ENCODE data around the gene PA2G4.

PA2G4 gene

DNA sequence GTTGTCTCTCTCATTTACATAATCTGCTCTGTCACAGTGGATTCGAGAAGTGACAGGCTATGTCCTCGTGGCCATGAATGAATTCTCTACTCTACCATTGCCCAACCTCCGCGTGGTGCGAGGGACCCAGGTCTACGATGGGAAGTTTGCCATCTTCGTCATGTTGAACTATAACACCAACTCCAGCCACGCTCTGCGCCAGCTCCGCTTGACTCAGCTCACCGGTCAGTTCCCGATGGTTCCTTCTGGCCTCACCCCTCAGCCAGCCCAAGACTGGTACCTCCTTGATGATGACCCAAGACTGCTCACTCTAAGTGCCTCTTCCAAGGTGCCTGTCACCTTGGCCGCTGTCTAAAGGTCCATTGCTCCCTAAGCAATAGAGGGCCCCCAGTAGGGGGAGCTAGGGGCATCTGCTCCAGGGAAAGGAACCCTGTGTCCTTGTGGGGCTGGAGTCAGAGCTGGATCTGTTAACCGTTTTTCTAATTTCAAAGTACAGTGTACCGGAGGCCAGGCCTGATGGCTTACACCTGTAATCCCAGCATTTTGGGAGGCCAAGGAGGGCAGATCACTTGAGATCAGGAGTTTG lies 19.3 kb upstream of the PA2G4 start:
- Mint-ChIP-seq H3K4me3 (no peak overlapping the region), H3K27ac (no peak overlapping the region), H3K9me3 (ENCODE audit: low read depth) (no peaks in the 10 kb centered on the region), H3K27me3 (no peaks in the 10 kb centered on the region), H3K36me3 (no peaks in the 10 kb centered on the region), H3K4me1 (ENCODE audit: low read depth) (peaks cover 3% of the 10 kb centered on the region)

DNA sequence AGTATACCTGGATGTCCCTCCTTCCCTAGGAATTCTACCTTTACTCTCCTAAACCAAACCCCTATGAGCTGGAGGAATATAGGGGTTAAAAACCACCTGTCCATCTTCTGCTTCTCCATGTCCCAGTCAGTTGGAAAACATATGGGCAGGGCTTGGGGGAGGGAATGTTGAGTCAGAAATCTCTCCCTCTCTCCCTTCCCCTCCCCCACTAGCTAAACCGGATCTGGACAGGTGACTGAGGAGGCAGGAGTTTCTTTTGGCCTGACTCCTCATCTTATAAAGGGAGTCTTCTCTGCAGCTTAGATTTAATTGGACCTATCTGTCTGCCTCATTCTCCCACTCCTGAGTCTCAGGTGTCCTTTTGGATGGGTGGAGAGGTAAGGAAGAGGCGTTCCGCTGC lies 18.3 kb upstream of the PA2G4 start:
- Mint-ChIP-seq H3K4me1 (ENCODE audit: low read depth) (no peaks in the 10 kb centered on the region), H3K4me3 (no peak overlapping the region), H3K9me3 (ENCODE audit: low read depth) (no peaks in the 10 kb centered on the region), H3K36me3 (no peaks in the 10 kb centered on the region), H3K27ac (no peak overlapping the region), H3K27me3 (no peaks in the 10 kb centered on the region)

DNA sequence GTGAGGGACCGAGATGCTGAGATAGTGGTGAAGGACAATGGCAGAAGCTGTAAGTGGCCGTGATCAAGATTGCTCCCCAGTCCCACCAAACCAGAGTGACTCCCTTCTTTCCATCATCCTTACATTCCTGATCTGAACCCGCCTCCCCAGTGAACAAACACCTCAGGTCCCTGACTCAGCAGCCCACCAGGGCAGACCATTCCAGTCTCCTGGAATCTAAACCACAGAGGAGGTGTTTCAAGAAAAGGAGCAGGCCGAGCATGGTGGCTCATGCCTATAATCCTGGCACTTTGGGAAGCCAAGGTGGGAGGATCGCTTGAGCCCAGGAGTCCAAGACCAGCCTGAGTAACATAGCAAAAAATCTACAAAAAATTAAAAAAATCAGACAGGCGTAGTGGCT lies 17.8 kb upstream of the PA2G4 start:
- Mint-ChIP-seq H3K27me3 (no peaks in the 10 kb centered on the region), H3K4me1 (ENCODE audit: low read depth) (no peaks in the 10 kb centered on the region), H3K27ac (no peak overlapping the region), H3K4me3 (no peak overlapping the region), H3K36me3 (no peaks in the 10 kb centered on the region), H3K9me3 (ENCODE audit: low read depth) (no peaks in the 10 kb centered on the region)

DNA sequence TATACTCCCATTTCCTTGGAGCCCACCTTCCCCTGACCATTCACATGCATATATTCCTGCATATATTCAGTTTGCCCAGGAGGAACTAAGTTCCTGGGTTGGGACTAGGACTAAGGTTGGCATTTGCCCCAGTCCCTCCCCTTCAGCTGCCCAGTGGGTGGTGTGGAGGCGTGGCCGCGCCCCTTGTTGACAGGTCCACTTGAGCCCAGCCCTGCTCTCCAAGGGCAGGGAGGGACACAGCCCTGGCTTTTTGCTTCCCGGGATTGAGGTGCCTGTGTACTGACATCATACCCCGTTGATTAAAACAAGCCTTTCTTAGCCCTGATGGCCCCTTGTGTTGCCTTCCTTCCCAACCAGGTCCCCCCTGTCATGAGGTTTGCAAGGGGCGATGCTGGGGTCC lies 17.1 kb upstream of the PA2G4 start:
- Mint-ChIP-seq H3K9me3 (ENCODE audit: low read depth) (no peaks in the 10 kb centered on the region), H3K27me3 (no peaks in the 10 kb centered on the region), H3K36me3 (no peaks in the 10 kb centered on the region), H3K4me1 (ENCODE audit: low read depth) (no peaks in the 10 kb centered on the region), H3K27ac (no peak overlapping the region), H3K4me3 (no peak overlapping the region)

DNA sequence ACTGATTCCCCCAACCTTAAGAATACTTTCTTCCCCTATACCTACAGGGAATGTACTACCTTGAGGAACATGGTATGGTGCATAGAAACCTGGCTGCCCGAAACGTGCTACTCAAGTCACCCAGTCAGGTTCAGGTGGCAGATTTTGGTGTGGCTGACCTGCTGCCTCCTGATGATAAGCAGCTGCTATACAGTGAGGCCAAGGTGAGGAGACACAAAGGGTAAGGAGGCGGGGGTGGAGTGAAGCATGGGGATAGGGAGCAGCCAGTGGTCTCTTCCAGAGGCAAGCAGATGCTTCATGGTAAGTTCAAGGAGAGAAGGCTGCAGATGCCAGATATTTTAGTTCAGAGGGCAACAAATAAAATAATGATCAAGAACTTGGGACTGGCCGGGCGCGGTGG lies 6.6 kb upstream of the PA2G4 start:
- peaks cover 23% of the 10 kb centered on the region for H3K4me1 Mint-ChIP-seq (ENCODE audit: low read depth)
- peaks cover 2% of the 10 kb centered on the region for H3K36me3 Mint-ChIP-seq
- no peaks in the 10 kb centered on the region for H3K27me3 Mint-ChIP-seq
- no peak overlapping the region for H3K27ac Mint-ChIP-seq
- no peaks in the 10 kb centered on the region for H3K9me3 Mint-ChIP-seq (ENCODE audit: low read depth)
- H3K4me3 Mint-ChIP-seq, result no peak overlapping the region

DNA sequence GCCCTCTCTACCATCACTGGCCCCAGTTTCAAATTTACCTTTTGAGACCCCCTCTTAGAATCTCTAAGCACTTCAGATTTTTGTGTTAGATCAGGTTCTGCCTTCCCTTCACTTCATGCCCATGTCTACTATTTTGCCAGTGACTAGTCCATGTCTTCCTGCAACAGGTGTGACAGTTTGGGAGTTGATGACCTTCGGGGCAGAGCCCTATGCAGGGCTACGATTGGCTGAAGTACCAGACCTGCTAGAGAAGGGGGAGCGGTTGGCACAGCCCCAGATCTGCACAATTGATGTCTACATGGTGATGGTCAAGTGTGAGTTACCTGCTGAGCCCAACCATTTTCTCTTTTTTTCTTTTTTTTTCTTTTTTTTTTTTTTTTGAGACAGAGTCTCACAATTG lies 5.8 kb upstream of the PA2G4 start:
- Mint-ChIP-seq H3K36me3 (peaks cover 2% of the 10 kb centered on the region), H3K27ac (no peak overlapping the region), H3K4me3 (no peak overlapping the region), H3K4me1 (ENCODE audit: low read depth) (peaks cover 32% of the 10 kb centered on the region), H3K27me3 (no peaks in the 10 kb centered on the region), H3K9me3 (ENCODE audit: low read depth) (no peaks in the 10 kb centered on the region)

DNA sequence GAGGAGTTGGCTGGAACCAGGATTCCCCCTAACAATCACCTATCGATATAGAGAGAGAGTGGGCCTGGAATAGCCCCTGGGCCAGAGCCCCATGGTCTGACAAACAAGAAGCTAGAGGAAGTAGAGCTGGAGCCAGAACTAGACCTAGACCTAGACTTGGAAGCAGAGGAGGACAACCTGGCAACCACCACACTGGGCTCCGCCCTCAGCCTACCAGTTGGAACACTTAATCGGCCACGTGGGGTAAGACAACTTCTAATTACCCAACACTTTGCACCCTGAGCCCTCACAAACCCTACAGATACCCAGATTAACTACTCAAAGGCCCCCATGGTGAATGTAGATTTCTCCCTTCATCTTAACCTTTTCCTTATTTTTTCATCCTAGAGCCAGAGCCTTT lies 4.6 kb upstream of the PA2G4 start:
- Mint-ChIP-seq H3K27me3 (no peaks in the 10 kb centered on the region), H3K4me3 (no peak overlapping the region), H3K27ac (peak overlapping the region; percentile 5), H3K4me1 (ENCODE audit: low read depth) (peaks cover 37% of the 10 kb centered on the region), H3K9me3 (ENCODE audit: low read depth) (no peaks in the 10 kb centered on the region), H3K36me3 (peaks cover 4% of the 10 kb centered on the region)

DNA sequence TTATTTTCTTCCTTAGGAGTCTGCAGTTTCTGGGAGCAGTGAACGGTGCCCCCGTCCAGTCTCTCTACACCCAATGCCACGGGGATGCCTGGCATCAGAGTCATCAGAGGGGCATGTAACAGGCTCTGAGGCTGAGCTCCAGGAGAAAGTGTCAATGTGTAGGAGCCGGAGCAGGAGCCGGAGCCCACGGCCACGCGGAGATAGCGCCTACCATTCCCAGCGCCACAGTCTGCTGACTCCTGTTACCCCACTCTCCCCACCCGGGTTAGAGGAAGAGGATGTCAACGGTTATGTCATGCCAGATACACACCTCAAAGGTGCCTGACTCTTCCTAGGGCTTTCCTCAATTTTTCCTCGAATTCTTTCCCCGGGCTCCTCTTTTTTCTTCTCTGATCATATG lies 3.3 kb upstream of the PA2G4 start:
- peak overlapping the region; percentile 76 for H3K27ac Mint-ChIP-seq
- no peaks in the 10 kb centered on the region for H3K9me3 Mint-ChIP-seq (ENCODE audit: low read depth)
- H3K4me3 Mint-ChIP-seq, result no peak overlapping the region
- no peaks in the 10 kb centered on the region for H3K27me3 Mint-ChIP-seq
- peaks cover 10% of the 10 kb centered on the region for H3K36me3 Mint-ChIP-seq
- peaks cover 42% of the 10 kb centered on the region for H3K4me1 Mint-ChIP-seq (ENCODE audit: low read depth)

DNA sequence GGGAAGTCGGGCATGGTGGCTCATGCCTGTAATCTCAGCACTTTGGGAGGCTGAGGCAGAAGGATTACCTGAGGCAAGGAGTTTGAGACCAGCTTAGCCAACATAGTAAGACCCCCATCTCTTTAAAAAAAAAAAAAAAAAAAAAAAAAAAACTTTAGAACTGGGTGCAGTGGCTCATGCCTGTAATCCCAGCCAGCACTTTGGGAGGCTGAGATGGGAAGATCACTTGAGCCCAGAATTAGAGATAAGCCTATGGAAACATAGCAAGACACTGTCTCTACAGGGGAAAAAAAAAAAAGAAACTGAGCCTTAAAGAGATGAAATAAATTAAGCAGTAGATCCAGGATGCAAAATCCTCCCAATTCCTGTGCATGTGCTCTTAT lies 1.7 kb upstream of the PA2G4 start:
- Mint-ChIP-seq H3K9me3 (ENCODE audit: low read depth) (no peaks in the 10 kb centered on the region), H3K4me3 (peak overlapping the region; percentile 100), H3K27ac (peak overlapping the region; percentile 100), H3K4me1 (ENCODE audit: low read depth) (peaks cover 54% of the 10 kb centered on the region), H3K27me3 (no peaks in the 10 kb centered on the region), H3K36me3 (peaks cover 19% of the 10 kb centered on the region)

DNA sequence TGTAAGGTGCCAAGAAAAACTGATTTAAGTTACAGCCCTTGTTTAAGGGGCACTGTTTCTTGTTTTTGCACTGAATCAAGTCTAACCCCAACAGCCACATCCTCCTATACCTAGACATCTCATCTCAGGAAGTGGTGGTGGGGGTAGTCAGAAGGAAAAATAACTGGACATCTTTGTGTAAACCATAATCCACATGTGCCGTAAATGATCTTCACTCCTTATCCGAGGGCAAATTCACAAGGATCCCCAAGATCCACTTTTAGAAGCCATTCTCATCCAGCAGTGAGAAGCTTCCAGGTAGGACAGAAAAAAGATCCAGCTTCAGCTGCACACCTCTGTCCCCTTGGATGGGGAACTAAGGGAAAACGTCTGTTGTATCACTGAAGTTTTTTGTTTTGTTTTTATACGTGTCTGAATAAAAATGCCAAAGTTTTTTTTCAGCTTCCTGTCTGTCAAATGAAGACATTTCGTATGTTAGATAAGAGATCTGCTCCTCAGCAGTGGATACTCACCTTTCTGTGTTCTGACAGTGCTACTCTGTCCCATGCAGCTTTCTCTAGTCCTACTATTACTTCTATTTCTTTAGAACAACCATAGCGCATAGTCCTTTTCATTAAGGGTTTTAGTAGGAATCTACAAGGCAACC lies 1.2 kb upstream of the PA2G4 start:
- H3K27me3 Mint-ChIP-seq, result no peaks in the 10 kb centered on the region
- peaks cover 18% of the 10 kb centered on the region for H3K36me3 Mint-ChIP-seq
- peak overlapping the region; percentile 100 for H3K4me3 Mint-ChIP-seq
- H3K27ac Mint-ChIP-seq, result peak overlapping the region; percentile 100
- no peaks in the 10 kb centered on the region for H3K9me3 Mint-ChIP-seq (ENCODE audit: low read depth)
- H3K4me1 Mint-ChIP-seq (ENCODE audit: low read depth), result peaks cover 54% of the 10 kb centered on the region

DNA sequence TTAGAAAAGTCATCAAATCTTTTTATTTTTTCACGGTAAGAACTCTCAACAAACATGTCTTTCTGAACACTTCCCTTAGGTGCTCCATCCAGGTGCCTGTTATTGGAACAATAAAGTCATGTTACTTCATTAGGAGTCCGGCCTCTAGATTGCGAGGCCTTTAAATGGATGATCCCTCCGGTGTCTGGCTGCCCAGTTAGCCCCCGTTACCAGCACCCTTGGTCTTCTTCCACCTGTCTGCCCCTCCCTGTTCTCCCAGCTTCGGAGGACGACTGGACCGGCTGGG lies 593 bp upstream of the PA2G4 start:
- Mint-ChIP-seq H3K4me3 (peak overlapping the region; percentile 100), H3K27ac (peak overlapping the region; percentile 100), H3K9me3 (ENCODE audit: low read depth) (no peaks in the 10 kb centered on the region), H3K27me3 (no peaks in the 10 kb centered on the region), H3K36me3 (peaks cover 19% of the 10 kb centered on the region), H3K4me1 (ENCODE audit: low read depth) (peaks cover 55% of the 10 kb centered on the region)

DNA sequence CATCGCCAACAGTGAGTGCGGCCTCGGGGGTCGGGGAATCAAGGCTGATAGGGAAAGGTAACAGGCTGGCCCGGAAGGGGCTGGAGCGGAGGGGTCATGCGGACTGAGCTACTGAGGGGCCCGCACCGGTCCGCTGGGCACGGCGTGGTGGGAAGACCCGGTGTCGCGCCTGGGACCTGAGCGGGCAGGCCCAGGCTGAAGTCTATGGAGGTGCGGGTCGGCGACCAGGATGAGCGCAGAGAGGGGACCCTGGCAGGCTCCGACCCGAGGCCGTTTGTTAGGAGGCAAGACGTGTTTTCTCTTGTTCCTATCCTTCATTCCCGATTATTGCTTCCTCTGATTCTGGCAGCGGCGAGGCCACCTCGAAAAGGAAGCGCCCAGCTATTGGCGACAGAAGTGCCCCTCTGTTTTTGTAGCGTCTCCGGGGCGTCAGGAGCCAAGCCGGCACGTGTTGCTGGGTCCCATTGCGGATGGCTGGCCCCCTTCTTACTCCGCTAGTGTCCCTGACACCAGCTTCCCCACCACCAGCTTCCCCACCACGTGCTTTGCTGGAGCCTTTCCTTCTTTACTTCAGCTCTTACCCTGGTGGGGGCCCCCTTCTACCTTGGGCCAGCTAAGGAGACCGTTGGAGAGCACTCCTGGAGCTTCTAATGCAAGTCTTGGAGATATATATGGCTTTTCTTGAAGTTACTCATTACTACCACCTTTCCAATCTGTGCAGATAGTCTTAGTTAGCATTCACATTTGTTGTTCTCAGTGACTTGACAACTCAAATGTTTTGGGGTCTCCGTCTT lies 653 bp downstream of the PA2G4 start:
- peak overlapping the region; percentile 100 for H3K4me3 Mint-ChIP-seq
- H3K9me3 Mint-ChIP-seq (ENCODE audit: low read depth), result no peaks in the 10 kb centered on the region
- peaks cover 54% of the 10 kb centered on the region for H3K4me1 Mint-ChIP-seq (ENCODE audit: low read depth)
- peaks cover 19% of the 10 kb centered on the region for H3K36me3 Mint-ChIP-seq
- peak overlapping the region; percentile 100 for H3K27ac Mint-ChIP-seq
- H3K27me3 Mint-ChIP-seq, result no peaks in the 10 kb centered on the region

DNA sequence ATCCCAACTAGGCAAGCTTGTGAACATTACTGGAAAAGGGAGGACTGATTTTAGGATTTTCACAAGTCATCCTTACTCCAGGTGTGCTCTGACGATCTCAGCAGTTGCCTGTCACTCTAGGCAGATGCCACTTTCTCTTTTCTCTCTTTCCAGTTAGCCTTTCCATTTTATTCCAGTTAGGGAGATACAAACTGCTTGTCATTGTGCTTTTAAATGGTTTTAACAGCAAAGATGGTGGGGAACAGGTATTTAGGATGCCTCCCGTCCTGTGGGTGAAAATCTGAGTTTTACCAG lies 1.2 kb downstream of the PA2G4 start:
- no peaks in the 10 kb centered on the region for H3K27me3 Mint-ChIP-seq
- peak overlapping the region; percentile 100 for H3K27ac Mint-ChIP-seq
- peaks cover 53% of the 10 kb centered on the region for H3K4me1 Mint-ChIP-seq (ENCODE audit: low read depth)
- peaks cover 21% of the 10 kb centered on the region for H3K36me3 Mint-ChIP-seq
- H3K9me3 Mint-ChIP-seq (ENCODE audit: low read depth), result no peaks in the 10 kb centered on the region
- H3K4me3 Mint-ChIP-seq, result peak overlapping the region; percentile 100

DNA sequence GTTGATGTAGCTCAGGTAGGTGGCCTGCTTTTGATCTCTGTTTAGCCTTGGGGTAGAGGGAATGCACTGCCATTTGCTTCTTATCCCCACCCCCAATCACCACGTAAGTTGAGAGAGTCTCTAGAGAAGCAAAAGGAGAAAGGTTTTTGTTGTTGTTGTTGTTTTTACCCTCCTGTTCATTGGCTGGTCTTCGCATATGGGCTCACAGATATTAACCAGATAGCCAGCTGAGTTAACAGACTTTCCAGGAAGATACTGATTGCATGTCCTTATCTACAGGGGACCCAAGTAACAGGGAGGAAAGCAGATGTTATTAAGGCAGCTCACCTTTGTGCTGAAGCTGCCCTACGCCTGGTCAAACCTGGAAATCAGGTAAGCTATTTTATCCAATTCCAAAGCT lies 2.9 kb downstream of the PA2G4 start:
- Mint-ChIP-seq H3K4me1 (ENCODE audit: low read depth) (peaks cover 38% of the 10 kb centered on the region), H3K4me3 (peak overlapping the region; percentile 100), H3K27ac (peak overlapping the region; percentile 59)

DNA sequence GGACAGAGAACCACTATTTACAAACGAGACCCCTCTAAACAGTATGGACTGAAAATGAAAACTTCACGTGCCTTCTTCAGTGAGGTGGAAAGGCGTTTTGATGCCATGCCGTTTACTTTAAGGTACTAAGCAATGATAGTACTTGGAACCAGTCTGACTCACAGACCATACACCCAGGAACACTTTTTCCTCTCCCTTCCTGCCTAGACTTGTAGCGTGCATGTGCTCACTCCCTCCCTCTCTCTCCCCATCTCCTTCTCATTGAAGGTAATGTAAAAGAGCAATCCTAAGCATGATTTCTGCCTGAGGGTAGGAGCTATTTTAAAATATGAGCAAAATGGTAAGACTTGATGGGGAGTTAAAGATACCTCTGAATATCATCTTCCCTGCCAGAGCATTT lies 6.2 kb downstream of the PA2G4 start:
- H3K9me3 Mint-ChIP-seq (ENCODE audit: low read depth), result no peaks in the 10 kb centered on the region
- peaks cover 25% of the 10 kb centered on the region for H3K36me3 Mint-ChIP-seq
- no peak overlapping the region for H3K4me3 Mint-ChIP-seq
- H3K27ac Mint-ChIP-seq, result peak overlapping the region; percentile 16
- peaks cover 23% of the 10 kb centered on the region for H3K4me1 Mint-ChIP-seq (ENCODE audit: low read depth)
- H3K27me3 Mint-ChIP-seq, result no peaks in the 10 kb centered on the region

More for the DNA sequence above, 2.9 kb downstream of the PA2G4 start:
- peaks cover 28% of the 10 kb centered on the region for H3K36me3 Mint-ChIP-seq
- no peaks in the 10 kb centered on the region for H3K9me3 Mint-ChIP-seq (ENCODE audit: low read depth)
- H3K27me3 Mint-ChIP-seq, result no peaks in the 10 kb centered on the region

DNA sequence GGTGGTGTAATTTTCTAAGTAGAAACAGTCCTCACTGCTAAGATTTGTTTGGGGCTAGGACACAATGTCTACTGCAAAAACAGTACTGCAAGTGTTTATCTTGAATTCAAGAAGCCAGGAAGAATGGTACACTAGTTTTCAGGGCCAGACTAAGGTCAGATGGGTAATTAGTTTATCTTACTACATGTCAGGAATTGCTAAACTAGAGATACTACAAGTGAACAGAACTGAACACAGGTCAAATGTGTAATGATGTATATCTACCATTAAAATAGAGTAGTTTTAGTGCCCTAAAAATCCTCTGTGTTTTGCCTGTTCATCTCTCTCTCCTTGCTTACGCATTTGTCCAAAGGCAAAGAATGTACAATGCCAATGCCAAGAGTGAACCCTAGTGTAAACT lies 9.7 kb downstream of the PA2G4 start:
- H3K27me3 Mint-ChIP-seq, result no peaks in the 10 kb centered on the region
- no peaks in the 10 kb centered on the region for H3K9me3 Mint-ChIP-seq (ENCODE audit: low read depth)
- H3K36me3 Mint-ChIP-seq, result peaks cover 23% of the 10 kb centered on the region
- H3K4me1 Mint-ChIP-seq (ENCODE audit: low read depth), result peaks cover 20% of the 10 kb centered on the region
- no peak overlapping the region for H3K4me3 Mint-ChIP-seq
- H3K27ac Mint-ChIP-seq, result peak overlapping the region; percentile 58
